Endothelial cell of umbilical vein (primary cell): Measurements from ENCODE around the gene PSD2. TPM values are rescaled to one million over a fixed set of nuclear protein-coding genes. Genes with fewer than 3 reads are reported as not detected.

Source experiments
- BruUV-seq: library from RNA; stranded (reverse); fragments of 400-500 nt; replicated peaks from 2 replicates; lab custom pipeline; 2021; lab: Mats Ljungman, UMichigan
- CTCF ChIA-PET: fragments of 300-600, 350-600 bp; sonication (Branson Sonifier 250); formaldehyde crosslinking; loops from one replicate; lab custom pipeline; 2021; ENCODE audit warnings: antibody characterized with exemption, inconsistent platforms; lab: Charles Lee
- POLR2A ChIA-PET: fragments of 300-600, 350-600 bp; sonication (Branson Sonifier 250); formaldehyde crosslinking; loops from one replicate; lab custom pipeline; 2021; ENCODE audit warnings: antibody characterized with exemption, inconsistent platforms; lab: Charles Lee
- DNase-seq: peaks from one replicate; pipeline ENCODE4 v3.0.0-alpha.2; 2011; ENCODE audit warnings: low read depth, low spot score
- FAIRE-seq: peaks from 2 replicates; lab custom pipeline; 2011; peaks lifted over from hg19 to GRCh38; lab: Jason Lieb, UNC
- H2AFZ ChIP-seq: 2 replicates; pipeline ENCODE4 v1.6.0; 2012; ENCODE audit warnings: low read depth, low read length, control low read depth, inconsistent platforms
- H3K27ac ChIP-seq: 2 replicates; pipeline ENCODE4 v1.5.1; 2011; ENCODE audit warnings: low read depth, mild to moderate bottlenecking, control low read depth, low read length, moderate library complexity; ENCODE audit not compliant: insufficient read depth
- H3K27me3 ChIP-seq, 2 experiments: 2 replicates each; pipeline versions ENCODE4 v1.6.0 to v1.6.1; 2011; ENCODE audit warnings: low read length in 2 of 2, mixed read lengths in 1 of 2; ENCODE audit not compliant: control insufficient read depth in 2 of 2, insufficient read depth in 2 of 2
- H3K36me3 ChIP-seq, 2 experiments: 2 replicates in 1 of 2; 3 replicates in 1 of 2; pipeline ENCODE4 v1.5.1; 2011; ENCODE audit warnings: low read length in 2 of 2, mild to moderate bottlenecking in 1 of 2, moderate library complexity in 1 of 2; ENCODE audit not compliant: control insufficient read depth in 2 of 2, insufficient read depth in 2 of 2; ENCODE audit errors: extremely low read depth in 1 of 2
- H3K4me1 ChIP-seq: 3 replicates; pipeline ENCODE4 v1.5.1; 2011; ENCODE audit warnings: mild to moderate bottlenecking, low read length; ENCODE audit not compliant: control insufficient read depth, insufficient read depth; ENCODE audit errors: extremely low read depth
- H3K4me2 ChIP-seq: 2 replicates; pipeline ENCODE4 v1.6.1; 2011; ENCODE audit warnings: low read length, control low read depth, mixed read lengths; ENCODE audit not compliant: insufficient read depth
- H3K4me3 ChIP-seq, 3 experiments: fragments of 200-600 bp in 1 of 3; sonication (generic), shearing (Covaris generic) in 1 of 3; replicated peaks in 1 of 3; 2 replicates each; pipeline ENCODE4 v1.5.1; 2011 to 2016; ENCODE audit warnings: control low read depth in 3 of 3, low read length in 3 of 3, mild to moderate bottlenecking in 2 of 3, inconsistent platforms in 1 of 3, low read depth in 1 of 3, moderate library complexity in 1 of 3; ENCODE audit not compliant: insufficient read depth in 1 of 3
- H3K79me2 ChIP-seq: 2 replicates; pipeline ENCODE4 v1.6.0; 2012; ENCODE audit warnings: low read length, inconsistent platforms; ENCODE audit not compliant: control insufficient read depth, insufficient read depth
- H3K9ac ChIP-seq: replicated peaks from 2 replicates; pipeline ENCODE3; 2011; ENCODE audit warnings: low read length, control low read depth; ENCODE audit not compliant: insufficient read depth; ENCODE audit errors: extremely low read depth
- H3K9me1 ChIP-seq: replicated peaks from 3 replicates; pipeline ENCODE4 v1.6.0; 2011; ENCODE audit warnings: mild to moderate bottlenecking, low read length; ENCODE audit not compliant: control insufficient read depth, insufficient read depth; ENCODE audit errors: extremely low read depth
- H3K9me3 ChIP-seq: replicated peaks from 2 replicates; pipeline ENCODE4 v1.5.1; 2012; ENCODE audit warnings: low read length, inconsistent platforms; ENCODE audit not compliant: control insufficient read depth, insufficient read depth
- H4K20me1 ChIP-seq: replicated peaks from 2 replicates; pipeline ENCODE3; 2011; ENCODE audit warnings: mild to moderate bottlenecking, low read length; ENCODE audit not compliant: control insufficient read depth, insufficient read depth; ENCODE audit errors: extremely low read depth
- GATA2 ChIP-seq: IDR thresholded peaks from 2 replicates; pipeline ENCODE4 v1.7.0; 2011; ENCODE audit warnings: low read depth, mild to moderate bottlenecking, moderate library complexity, mixed read lengths, low read length; ENCODE audit not compliant: insufficient read length, insufficient read depth
- dilution Hi-C: fragments of 300-500 bp; cut with MboI; formaldehyde crosslinking; loops from one replicate; pipeline ENCODE4 v1.15.0; 2019; ENCODE audit warnings: low sequenced_read_pairs; ENCODE audit not compliant: extremely low pct_ligation_motif_present
- intact Hi-C: fragments of 100-400 bp; cut with micrococcal nuclease; formaldehyde crosslinking; loops from one replicate; pipeline ENCODE4 v1.10.0; 2022
- polyA plus RNA-seq, 4 experiments: library from polyadenylated mRNA; depleted of rRNA in 3 of 4; stranded (reverse) in 3 of 4; unstranded in 1 of 4; fragments of >200 nt; gene quantifications; 2 replicates each; pipeline versions ENCODE4 v1.2.1 to v1.2.3, GENCODE V29; 2011 to 2012; ENCODE audit warnings: missing spikeins in 1 of 4
- total RNA-seq: library from RNA; stranded (reverse); gene quantifications from 2 replicates; pipeline ENCODE4 v1.2.3, GENCODE V29; 2021
- TF ChIP-seq, protein P1 (sequence below), 2 donors: IDR thresholded peaks; 1 replicate in 1 of 2; 2 replicates in 1 of 2; pipeline ENCODE4 v1.5.1; 2011; ENCODE audit warnings: low read length in 2 of 2, mild to moderate bottlenecking in 2 of 2, moderate library complexity in 2 of 2, control low read depth in 1 of 2, inconsistent platforms in 1 of 2, low read depth in 1 of 2; ENCODE audit not compliant: insufficient read depth in 1 of 2; ENCODE audit errors: extremely low read depth in 1 of 2
- TF ChIP-seq, protein P2 (sequence below): IDR thresholded peaks from 2 replicates; pipeline ENCODE4 v1.6.1; 2011; ENCODE audit not compliant: insufficient read depth, insufficient read length

Gene PSD2
- total and polyA plus RNA-seq, 2 donors (not counting 3 experiments of a cell fraction or from before 2014, with no cell fraction given), result not detected

- H3K79me2 ChIP-seq, result no peaks in the 10 kb centered on the region
- no peaks in the 10 kb centered on the region for H3K36me3 ChIP-seq
- intact Hi-C loops (loop anchor here (1.0 kb wide), 5 partner anchors 20 to 313 kb away; no protein-coding TSS in a partner anchor), dilution Hi-C loops (no loop called here)
- H3K27me3 ChIP-seq, result peaks cover 4 to 7% of the 10 kb centered on the region in 2 experiments
- ChIA-PET POLR2A (no interaction called here), CTCF (interaction anchor here (0.8 to 5.7 kb wide), 6 partner anchors 11 to 57 kb away, joined by 3 to 95 read pairs (median 4); no protein-coding TSS in a partner anchor)
- no peak overlapping the region for H3K9ac ChIP-seq
- H3K9me3 ChIP-seq, result no peaks in the 10 kb centered on the region
- BruUV-seq, result no TSS peak
- no peak overlapping the region for H3K4me2 ChIP-seq
- no peaks in the 10 kb centered on the region for H4K20me1 ChIP-seq
- H3K4me1 ChIP-seq, result no peaks in the 10 kb centered on the region
- no peaks in the 10 kb centered on the region for H3K9me1 ChIP-seq
- peak; percentile 84 for FAIRE-seq
- H3K27ac ChIP-seq, result no peak overlapping the region
- H3K4me3 ChIP-seq, result no peak overlapping the region
- peak; percentile 62 for DNase-seq
- TF ChIP-seq, protein P1, sequence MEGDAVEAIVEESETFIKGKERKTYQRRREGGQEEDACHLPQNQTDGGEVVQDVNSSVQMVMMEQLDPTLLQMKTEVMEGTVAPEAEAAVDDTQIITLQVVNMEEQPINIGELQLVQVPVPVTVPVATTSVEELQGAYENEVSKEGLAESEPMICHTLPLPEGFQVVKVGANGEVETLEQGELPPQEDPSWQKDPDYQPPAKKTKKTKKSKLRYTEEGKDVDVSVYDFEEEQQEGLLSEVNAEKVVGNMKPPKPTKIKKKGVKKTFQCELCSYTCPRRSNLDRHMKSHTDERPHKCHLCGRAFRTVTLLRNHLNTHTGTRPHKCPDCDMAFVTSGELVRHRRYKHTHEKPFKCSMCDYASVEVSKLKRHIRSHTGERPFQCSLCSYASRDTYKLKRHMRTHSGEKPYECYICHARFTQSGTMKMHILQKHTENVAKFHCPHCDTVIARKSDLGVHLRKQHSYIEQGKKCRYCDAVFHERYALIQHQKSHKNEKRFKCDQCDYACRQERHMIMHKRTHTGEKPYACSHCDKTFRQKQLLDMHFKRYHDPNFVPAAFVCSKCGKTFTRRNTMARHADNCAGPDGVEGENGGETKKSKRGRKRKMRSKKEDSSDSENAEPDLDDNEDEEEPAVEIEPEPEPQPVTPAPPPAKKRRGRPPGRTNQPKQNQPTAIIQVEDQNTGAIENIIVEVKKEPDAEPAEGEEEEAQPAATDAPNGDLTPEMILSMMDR (IDR thresholded peaks at IDR 0.05; ENCODE audit: extremely low read depth in 1 of 2, insufficient read depth in 1 of 2, low read depth in 1 of 2, low read length in 2 of 2), result peak; percentile 83 to 94
- TF ChIP-seq, protein P2, sequence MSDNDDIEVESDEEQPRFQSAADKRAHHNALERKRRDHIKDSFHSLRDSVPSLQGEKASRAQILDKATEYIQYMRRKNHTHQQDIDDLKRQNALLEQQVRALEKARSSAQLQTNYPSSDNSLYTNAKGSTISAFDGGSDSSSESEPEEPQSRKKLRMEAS, result no peak
- no peak for TF ChIP-seq GATA2
- no peak overlapping the region for H2AFZ ChIP-seq
Measured at GRCh38 chr5:139844472-139845145, 49.0 kb downstream of the PSD2 start.
